K562 (cell line): Measurements from ENCODE around the gene AGBL1. TPM values are rescaled to one million over a fixed set of nuclear protein-coding genes. Genes with fewer than 3 reads are reported as not detected.

Source experiments
- ATAC-seq: fragments of 200-7000 bp; cut with Tn5 transposase; 3 replicates; pipeline ENCODE4 v1.9.1; 2020; ENCODE audit warnings: moderate library complexity
- BruUV-seq: library from RNA; stranded (reverse); fragments of 400-500 nt; replicated peaks from 2 replicates; lab custom pipeline; 2021; lab: Mats Ljungman, UMichigan
- CTCF ChIA-PET: fragments of 300-600 bp; formaldehyde crosslinking; extraction: SDS; loops from one replicate; lab custom pipeline; 2021; ENCODE audit warnings: low intra/inter-chr PET ratio; lab: Yijun Ruan, JAX
- POLR2A ChIA-PET: fragments of 300-600, 350-650 bp; sonication (Branson Sonifier 250); formaldehyde crosslinking; extraction: SDS; loops from one replicate; lab custom pipeline; 2021; ENCODE audit warnings: antibody characterized with exemption, inconsistent platforms; lab: Yijun Ruan, JAX
- DNase-seq, 4 experiments: peaks; one replicate each; pipeline versions ENCODE4 v3.0.0 to v3.0.0-alpha.2; 2011 to 2018; ENCODE audit warnings: low spot score in 3 of 4, mixed read lengths in 3 of 4; ENCODE audit errors: extremely low read depth in 1 of 4
- FAIRE-seq: peaks from 2 replicates; lab custom pipeline; 2011; peaks lifted over from hg19 to GRCh38; lab: Jason Lieb, UNC
- H2AFZ ChIP-seq: 2 replicates; pipeline ENCODE4 v1.6.0; 2011; ENCODE audit warnings: low read depth, low read length, control low read depth, inconsistent platforms
- H3K27ac ChIP-seq: fragments of 200-600 bp; 3 replicates; pipeline ENCODE4 v1.8.0; 2011; ENCODE audit warnings: low read depth, mild to moderate bottlenecking, control low read depth, inconsistent platforms, low read length, moderate library complexity, mixed read lengths; ENCODE audit errors: extremely low read depth
- H3K27me3 ChIP-seq, 2 experiments: fragments of 300-600 bp in 1 of 2; 2 replicates in 1 of 2; 3 replicates in 1 of 2; pipeline versions ENCODE4 v1.6.0 to v1.8.0; 2011; ENCODE audit warnings: inconsistent platforms in 2 of 2, low read length in 2 of 2, mild to moderate bottlenecking in 1 of 2, mixed read lengths in 1 of 2, moderate library complexity in 1 of 2; ENCODE audit not compliant: control insufficient read depth in 2 of 2, insufficient read depth in 2 of 2
- H3K36me3 ChIP-seq: fragments of 300-600 bp; 3 replicates; pipeline ENCODE4 v1.8.0; 2011; ENCODE audit warnings: mild to moderate bottlenecking, low read length, inconsistent platforms; ENCODE audit not compliant: control insufficient read depth, insufficient read depth
- H3K4me1 ChIP-seq, 2 experiments: fragments of 200-600 bp in 1 of 2; replicated peaks in 1 of 2; 2 replicates in 1 of 2; 3 replicates in 1 of 2; pipeline versions ENCODE4 v1.5.1 to v1.8.0; 2011; ENCODE audit warnings: inconsistent platforms in 2 of 2, low read length in 2 of 2, mild to moderate bottlenecking in 1 of 2, mixed read lengths in 1 of 2, moderate library complexity in 1 of 2; ENCODE audit not compliant: control insufficient read depth in 2 of 2, insufficient read depth in 2 of 2
- H3K4me2 ChIP-seq: 2 replicates; pipeline ENCODE4 v1.6.1; 2011; ENCODE audit warnings: low read length, control low read depth, inconsistent platforms, mixed read lengths; ENCODE audit not compliant: insufficient read depth
- H3K4me3 ChIP-seq: fragments of 200-600 bp; sonication (generic), shearing (Covaris generic); 2 replicates; pipeline ENCODE4 v1.5.1; 2016; ENCODE audit warnings: control low read depth, inconsistent platforms
- H3K79me2 ChIP-seq: fragments of 200-600 bp; 3 replicates; pipeline ENCODE4 v1.8.0; 2011; ENCODE audit warnings: low read length, inconsistent platforms; ENCODE audit not compliant: control insufficient read depth, insufficient read depth
- H3K9ac ChIP-seq, 2 experiments: 2 replicates each; pipeline versions ENCODE4 v1.6.0 to v1.6.1; 2011; ENCODE audit warnings: low read depth in 2 of 2, low read length in 2 of 2, control low read depth in 1 of 2, inconsistent platforms in 1 of 2, mild to moderate bottlenecking in 1 of 2, mixed read lengths in 1 of 2; ENCODE audit not compliant: insufficient read depth in 1 of 2
- H3K9me1 ChIP-seq: one replicate; pipeline ENCODE4 v1.6.0; 2011; ENCODE audit warnings: inconsistent platforms, mild to moderate bottlenecking, low read length, moderate library complexity; ENCODE audit not compliant: control insufficient read depth, insufficient read depth
- H3K9me3 ChIP-seq: replicated peaks from 2 replicates; pipeline ENCODE4 v1.5.1; 2011; ENCODE audit warnings: low read depth, low read length, inconsistent platforms; ENCODE audit not compliant: control insufficient read depth, insufficient read depth
- H4K20me1 ChIP-seq: replicated peaks from 2 replicates; pipeline ENCODE4 v1.6.1; 2011; ENCODE audit warnings: low read length, inconsistent platforms, mixed read lengths; ENCODE audit not compliant: control insufficient read depth, insufficient read depth
- CAMTA2 ChIP-seq: fragments of 250-450 bp; sonication (Bioruptor Pico); conservative IDR thresholded peaks from 2 replicates; pipeline ENCODE4 v1.5.1; 2022
- CSDE1 ChIP-seq, 2 experiments: fragments of 450-650 bp; IDR thresholded peaks; 2 replicates each; pipeline ENCODE4 v1.6.1; 2016; ENCODE audit warnings: mild to moderate bottlenecking in 1 of 2
- MBD2 ChIP-seq: sonication (generic); IDR thresholded peaks from 2 replicates; pipeline ENCODE4 v1.6.1; 2016; ENCODE audit warnings: low read depth, borderline replicate concordance
- NCOA4 ChIP-seq: fragments of 450-650 bp; IDR thresholded peaks from 2 replicates; pipeline ENCODE4 v1.6.1; 2018; ENCODE audit warnings: mild to moderate bottlenecking; ENCODE audit not compliant: partially characterized antibody
- WGBS: fragments of 100-300 bp; shearing (Covaris generic); methylation state at CpG from one replicate; pipeline ENCODE4 v1.1.6; 2016; ENCODE audit warnings: low coverage, mixed read lengths; ENCODE audit not compliant: insufficient coverage; ENCODE audit errors: missing lambda C conversion rate; 5-methylcytosine and 5-hydroxymethylcytosine counted together
- in situ Hi-C: fragments of 300-500 bp; cut with MboI; formaldehyde crosslinking; loops from 4 replicates; pipeline ENCODE4 v1.15.0; 2018; ENCODE audit warnings: inconsistent platforms, mixed read lengths
- intact Hi-C: fragments of 100-400 bp; cut with micrococcal nuclease; formaldehyde crosslinking; loops from 2 replicates; pipeline ENCODE4 v1.14.2; 2022
- polyA plus RNA-seq, 8 experiments: library from polyadenylated mRNA; depleted of rRNA in 4 of 8; stranded (reverse) in 5 of 8; unstranded in 3 of 8; fragments of >200 nt; fragmentation: Nextera tagmentation in 2 of 8; fragmentation: Illumina TruSeq in 1 of 8; extraction: Ambion mirVana in 2 of 8; extraction: Trizol in 1 of 8; gene quantifications; 2 replicates each; pipeline versions ENCODE4 v1.2.1 to v1.2.3, GENCODE V29; 2011 to 2014; ENCODE audit warnings: inconsistent platforms in 1 of 8, missing spikeins in 1 of 8
- total RNA-seq, 7 experiments: library from RNA; depleted of rRNA in 6 of 7; stranded (reverse); fragments of >200 nt in 6 of 7; fragmentation: Illumina TruSeq in 2 of 7; extraction: Trizol in 2 of 7; gene quantifications; 2 replicates each; pipeline versions ENCODE4 v1.2.1 to v1.2.3, GENCODE V29; 2011 to 2021; ENCODE audit warnings: low replicate concordance in 1 of 7
- TF ChIP-seq, protein P1 (sequence below): fragments of 250-450 bp; sonication (Bioruptor Pico); IDR thresholded peaks from 2 replicates; pipeline ENCODE4 v1.5.0; 2021
- TF ChIP-seq, protein P2 (sequence below): sonication (generic); formaldehyde crosslinking; IDR thresholded peaks from 2 replicates; pipeline ENCODE4 v1.8.0; 2023; ENCODE audit warnings: missing genetic modification reagents, mild to moderate bottlenecking, borderline replicate concordance
- TF ChIP-seq, protein P3 (sequence below), 3 experiments: IDR thresholded peaks in 2 of 3; conservative IDR thresholded peaks in 1 of 3; 2 replicates each; pipeline ENCODE4 v1.5.1; 2011 to 2012; ENCODE audit warnings: low read length in 3 of 3, mild to moderate bottlenecking in 3 of 3, control low read depth in 2 of 3, improper control_type of control experiment in 1 of 3, inconsistent platforms in 1 of 3, low read depth in 1 of 3, mixed read lengths in 1 of 3, moderate library complexity in 1 of 3; ENCODE audit not compliant: insufficient read depth in 2 of 3
- TF ChIP-seq, protein P4 (sequence below): sonication (generic); IDR thresholded peaks from 2 replicates; pipeline ENCODE4 v1.6.1; 2016
- TF ChIP-seq, protein P5 (sequence below): sonication (generic); formaldehyde crosslinking; IDR thresholded peaks from 2 replicates; pipeline ENCODE4 v1.8.0; 2022; ENCODE audit warnings: mild to moderate bottlenecking, missing genetic modification reagents, borderline replicate concordance

Gene AGBL1
- total and polyA plus RNA-seq, 9 of the 15 experiments (the other 6 are each of a cell fraction or from before 2014, with no cell fraction given): not detected

DNA sequence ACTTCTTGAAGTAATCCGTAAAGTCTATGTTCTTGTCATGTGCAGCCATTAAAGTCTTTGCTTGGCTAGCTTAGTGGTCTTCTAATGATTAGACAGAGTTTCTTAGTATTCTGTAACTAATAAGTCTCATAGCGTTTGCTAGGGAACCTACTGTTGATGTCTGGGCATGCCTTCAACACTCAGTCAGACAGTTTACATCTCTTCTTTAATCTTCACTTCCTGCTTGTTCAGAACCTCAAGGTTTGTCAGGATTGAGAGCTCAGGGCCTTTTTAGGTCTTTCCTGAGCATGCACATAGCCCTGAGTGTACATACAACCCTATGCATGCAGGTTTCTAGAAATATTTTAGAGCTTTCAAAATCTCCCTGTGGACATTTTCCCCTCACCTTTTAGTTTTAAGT is 426.3 kb downstream of the AGBL1 start:
- CTCF ChIA-PET: no interaction called here
- TF ChIP-seq, protein P1, sequence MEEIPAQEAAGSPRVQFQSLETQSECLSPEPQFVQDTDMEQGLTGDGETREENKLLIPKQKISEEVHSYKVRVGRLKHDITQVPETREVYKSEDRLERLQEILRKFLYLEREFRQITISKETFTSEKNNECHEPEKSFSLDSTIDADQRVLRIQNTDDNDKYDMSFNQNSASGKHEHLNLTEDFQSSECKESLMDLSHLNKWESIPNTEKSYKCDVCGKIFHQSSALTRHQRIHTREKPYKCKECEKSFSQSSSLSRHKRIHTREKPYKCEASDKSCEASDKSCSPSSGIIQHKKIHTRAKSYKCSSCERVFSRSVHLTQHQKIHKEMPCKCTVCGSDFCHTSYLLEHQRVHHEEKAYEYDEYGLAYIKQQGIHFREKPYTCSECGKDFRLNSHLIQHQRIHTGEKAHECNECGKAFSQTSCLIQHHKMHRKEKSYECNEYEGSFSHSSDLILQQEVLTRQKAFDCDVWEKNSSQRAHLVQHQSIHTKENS: no peak
- TF ChIP-seq CAMTA2 (CRISPR knock-in tag) (no peak), CSDE1 (IDR thresholded peaks at IDR 0.05) (no peak), MBD2 (no peak), NCOA4 (no peak)
- TF ChIP-seq, protein P2, sequence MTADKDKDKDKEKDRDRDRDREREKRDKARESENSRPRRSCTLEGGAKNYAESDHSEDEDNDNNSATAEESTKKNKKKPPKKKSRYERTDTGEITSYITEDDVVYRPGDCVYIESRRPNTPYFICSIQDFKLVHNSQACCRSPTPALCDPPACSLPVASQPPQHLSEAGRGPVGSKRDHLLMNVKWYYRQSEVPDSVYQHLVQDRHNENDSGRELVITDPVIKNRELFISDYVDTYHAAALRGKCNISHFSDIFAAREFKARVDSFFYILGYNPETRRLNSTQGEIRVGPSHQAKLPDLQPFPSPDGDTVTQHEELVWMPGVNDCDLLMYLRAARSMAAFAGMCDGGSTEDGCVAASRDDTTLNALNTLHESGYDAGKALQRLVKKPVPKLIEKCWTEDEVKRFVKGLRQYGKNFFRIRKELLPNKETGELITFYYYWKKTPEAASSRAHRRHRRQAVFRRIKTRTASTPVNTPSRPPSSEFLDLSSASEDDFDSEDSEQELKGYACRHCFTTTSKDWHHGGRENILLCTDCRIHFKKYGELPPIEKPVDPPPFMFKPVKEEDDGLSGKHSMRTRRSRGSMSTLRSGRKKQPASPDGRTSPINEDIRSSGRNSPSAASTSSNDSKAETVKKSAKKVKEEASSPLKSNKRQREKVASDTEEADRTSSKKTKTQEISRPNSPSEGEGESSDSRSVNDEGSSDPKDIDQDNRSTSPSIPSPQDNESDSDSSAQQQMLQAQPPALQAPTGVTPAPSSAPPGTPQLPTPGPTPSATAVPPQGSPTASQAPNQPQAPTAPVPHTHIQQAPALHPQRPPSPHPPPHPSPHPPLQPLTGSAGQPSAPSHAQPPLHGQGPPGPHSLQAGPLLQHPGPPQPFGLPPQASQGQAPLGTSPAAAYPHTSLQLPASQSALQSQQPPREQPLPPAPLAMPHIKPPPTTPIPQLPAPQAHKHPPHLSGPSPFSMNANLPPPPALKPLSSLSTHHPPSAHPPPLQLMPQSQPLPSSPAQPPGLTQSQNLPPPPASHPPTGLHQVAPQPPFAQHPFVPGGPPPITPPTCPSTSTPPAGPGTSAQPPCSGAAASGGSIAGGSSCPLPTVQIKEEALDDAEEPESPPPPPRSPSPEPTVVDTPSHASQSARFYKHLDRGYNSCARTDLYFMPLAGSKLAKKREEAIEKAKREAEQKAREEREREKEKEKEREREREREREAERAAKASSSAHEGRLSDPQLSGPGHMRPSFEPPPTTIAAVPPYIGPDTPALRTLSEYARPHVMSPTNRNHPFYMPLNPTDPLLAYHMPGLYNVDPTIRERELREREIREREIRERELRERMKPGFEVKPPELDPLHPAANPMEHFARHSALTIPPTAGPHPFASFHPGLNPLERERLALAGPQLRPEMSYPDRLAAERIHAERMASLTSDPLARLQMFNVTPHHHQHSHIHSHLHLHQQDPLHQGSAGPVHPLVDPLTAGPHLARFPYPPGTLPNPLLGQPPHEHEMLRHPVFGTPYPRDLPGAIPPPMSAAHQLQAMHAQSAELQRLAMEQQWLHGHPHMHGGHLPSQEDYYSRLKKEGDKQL (CRISPR knock-in tag): no peak
- TF ChIP-seq, protein P3, sequence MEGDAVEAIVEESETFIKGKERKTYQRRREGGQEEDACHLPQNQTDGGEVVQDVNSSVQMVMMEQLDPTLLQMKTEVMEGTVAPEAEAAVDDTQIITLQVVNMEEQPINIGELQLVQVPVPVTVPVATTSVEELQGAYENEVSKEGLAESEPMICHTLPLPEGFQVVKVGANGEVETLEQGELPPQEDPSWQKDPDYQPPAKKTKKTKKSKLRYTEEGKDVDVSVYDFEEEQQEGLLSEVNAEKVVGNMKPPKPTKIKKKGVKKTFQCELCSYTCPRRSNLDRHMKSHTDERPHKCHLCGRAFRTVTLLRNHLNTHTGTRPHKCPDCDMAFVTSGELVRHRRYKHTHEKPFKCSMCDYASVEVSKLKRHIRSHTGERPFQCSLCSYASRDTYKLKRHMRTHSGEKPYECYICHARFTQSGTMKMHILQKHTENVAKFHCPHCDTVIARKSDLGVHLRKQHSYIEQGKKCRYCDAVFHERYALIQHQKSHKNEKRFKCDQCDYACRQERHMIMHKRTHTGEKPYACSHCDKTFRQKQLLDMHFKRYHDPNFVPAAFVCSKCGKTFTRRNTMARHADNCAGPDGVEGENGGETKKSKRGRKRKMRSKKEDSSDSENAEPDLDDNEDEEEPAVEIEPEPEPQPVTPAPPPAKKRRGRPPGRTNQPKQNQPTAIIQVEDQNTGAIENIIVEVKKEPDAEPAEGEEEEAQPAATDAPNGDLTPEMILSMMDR (IDR thresholded peaks at IDR 0.05 in 2 of 3, conservative IDR thresholded peaks at IDR 0.05 in 1 of 3; ENCODE audit: insufficient read depth in 2 of 3, low read depth in 1 of 3, low read length in 3 of 3): no peak
- TF ChIP-seq, protein P4, sequence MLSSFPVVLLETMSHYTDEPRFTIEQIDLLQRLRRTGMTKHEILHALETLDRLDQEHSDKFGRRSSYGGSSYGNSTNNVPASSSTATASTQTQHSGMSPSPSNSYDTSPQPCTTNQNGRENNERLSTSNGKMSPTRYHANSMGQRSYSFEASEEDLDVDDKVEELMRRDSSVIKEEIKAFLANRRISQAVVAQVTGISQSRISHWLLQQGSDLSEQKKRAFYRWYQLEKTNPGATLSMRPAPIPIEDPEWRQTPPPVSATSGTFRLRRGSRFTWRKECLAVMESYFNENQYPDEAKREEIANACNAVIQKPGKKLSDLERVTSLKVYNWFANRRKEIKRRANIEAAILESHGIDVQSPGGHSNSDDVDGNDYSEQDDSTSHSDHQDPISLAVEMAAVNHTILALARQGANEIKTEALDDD: no peak
- TF ChIP-seq, protein P5, sequence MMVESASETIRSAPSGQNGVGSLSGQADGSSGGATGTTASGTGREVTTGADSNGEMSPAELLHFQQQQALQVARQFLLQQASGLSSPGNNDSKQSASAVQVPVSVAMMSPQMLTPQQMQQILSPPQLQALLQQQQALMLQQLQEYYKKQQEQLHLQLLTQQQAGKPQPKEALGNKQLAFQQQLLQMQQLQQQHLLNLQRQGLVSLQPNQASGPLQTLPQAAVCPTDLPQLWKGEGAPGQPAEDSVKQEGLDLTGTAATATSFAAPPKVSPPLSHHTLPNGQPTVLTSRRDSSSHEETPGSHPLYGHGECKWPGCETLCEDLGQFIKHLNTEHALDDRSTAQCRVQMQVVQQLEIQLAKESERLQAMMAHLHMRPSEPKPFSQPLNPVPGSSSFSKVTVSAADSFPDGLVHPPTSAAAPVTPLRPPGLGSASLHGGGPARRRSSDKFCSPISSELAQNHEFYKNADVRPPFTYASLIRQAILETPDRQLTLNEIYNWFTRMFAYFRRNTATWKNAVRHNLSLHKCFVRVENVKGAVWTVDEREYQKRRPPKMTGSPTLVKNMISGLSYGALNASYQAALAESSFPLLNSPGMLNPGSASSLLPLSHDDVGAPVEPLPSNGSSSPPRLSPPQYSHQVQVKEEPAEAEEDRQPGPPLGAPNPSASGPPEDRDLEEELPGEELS (CRISPR knock-in tag): no peak

More for the DNA sequence above, 426.3 kb downstream of the AGBL1 start:
- Histone ChIP-seq H3K4me2 (no peak overlapping the region), H3K79me2 (no peaks in the 10 kb centered on the region), H3K36me3 (no peaks in the 10 kb centered on the region), H3K4me1 (no peaks in the 10 kb centered on the region), H3K9ac (no peak overlapping the region), H4K20me1 (no peaks in the 10 kb centered on the region), H3K27me3 (no peaks in the 10 kb centered on the region), H3K4me3 (no peak overlapping the region), H3K9me1 (no peaks in the 10 kb centered on the region), H3K9me3 (no peaks in the 10 kb centered on the region), H3K27ac (no peak overlapping the region), H2AFZ (no peak overlapping the region)
- in situ Hi-C loops (no loop called here), intact Hi-C loops (no loop called here)
- POLR2A ChIA-PET: no interaction called here
- BruUV-seq: no TSS peak
- DNase-seq: no peak
- no peak for FAIRE-seq
- no peak for ATAC-seq
- WGBS: 5% methylated on average over 2 of the region's 2 CpGs
